Measurements from ENCODE around the gene C22orf23. TPM values are rescaled to one million over a fixed set of nuclear protein-coding genes. Genes with fewer than 3 reads are reported as not detected.

C22orf23 gene
- total RNA-seq, 1 donor from 2014 or later = not detected

GRCh38 chr22:37990301-37990700 lies 36.9 kb upstream of the C22orf23 start:
- no peak for DNase-seq (ENCODE audit: low read depth)
- no peak for TF ChIP-seq CTCF (IDR thresholded peaks at IDR 0.05; ENCODE audit: insufficient read depth, low read length, poor library complexity, severe bottlenecking)
- H3K27me3 ChIP-seq (ENCODE audit: control insufficient read depth, insufficient read depth, low read length) = peaks cover 3% of the 10 kb centered on the region
- no peak overlapping the region for H3K4me3 ChIP-seq (ENCODE audit: low read depth, low read length)
- H3K36me3 ChIP-seq (ENCODE audit: control insufficient read depth, insufficient read depth, low read length) = no peaks in the 10 kb centered on the region

- no peak overlapping the region for H3K4me3 ChIP-seq (ENCODE audit: low read depth, low read length)
- no peaks in the 10 kb centered on the region for H3K36me3 ChIP-seq (ENCODE audit: control insufficient read depth, insufficient read depth, low read length)
- H3K27me3 ChIP-seq (ENCODE audit: control insufficient read depth, insufficient read depth, low read length) = peaks cover 10% of the 10 kb centered on the region
- no peak for DNase-seq (ENCODE audit: low read depth)
- TF ChIP-seq CTCF (IDR thresholded peaks at IDR 0.05; ENCODE audit: insufficient read depth, low read length, poor library complexity, severe bottlenecking) = no peak
Observed at GRCh38 chr22:37989146-37990045, 36.0 kb upstream of the C22orf23 start.

GRCh38 chr22:37986371-37986770 lies 33.0 kb upstream of the C22orf23 start:
- Histone ChIP-seq H3K4me3 (ENCODE audit: low read depth, low read length) (no peak overlapping the region), H3K27me3 (ENCODE audit: control insufficient read depth, insufficient read depth, low read length) (peaks cover 29% of the 10 kb centered on the region), H3K36me3 (ENCODE audit: control insufficient read depth, insufficient read depth, low read length) (no peaks in the 10 kb centered on the region)
- no peak for TF ChIP-seq CTCF (IDR thresholded peaks at IDR 0.05; ENCODE audit: insufficient read depth, low read length, poor library complexity, severe bottlenecking)
- no peak for DNase-seq (ENCODE audit: low read depth)

GRCh38 chr22:37985751-37986281 lies 32.4 kb upstream of the C22orf23 start:
- Histone ChIP-seq H3K4me3 (ENCODE audit: low read depth, low read length) (no peak overlapping the region), H3K36me3 (ENCODE audit: control insufficient read depth, insufficient read depth, low read length) (no peaks in the 10 kb centered on the region), H3K27me3 (ENCODE audit: control insufficient read depth, insufficient read depth, low read length) (peaks cover 29% of the 10 kb centered on the region)
- no peak for DNase-seq (ENCODE audit: low read depth)
- TF ChIP-seq CTCF (IDR thresholded peaks at IDR 0.05; ENCODE audit: insufficient read depth, low read length, poor library complexity, severe bottlenecking) = no peak

- H3K27me3 ChIP-seq (ENCODE audit: control insufficient read depth, insufficient read depth, low read length) = peaks cover 29% of the 10 kb centered on the region
- TF ChIP-seq CTCF (IDR thresholded peaks at IDR 0.05; ENCODE audit: insufficient read depth, low read length, poor library complexity, severe bottlenecking) = no peak
- no peak overlapping the region for H3K4me3 ChIP-seq (ENCODE audit: low read depth, low read length)
- no peaks in the 10 kb centered on the region for H3K36me3 ChIP-seq (ENCODE audit: control insufficient read depth, insufficient read depth, low read length)
- no peak for DNase-seq (ENCODE audit: low read depth)
Observed at GRCh38 chr22:37985050-37985585, 31.7 kb upstream of the C22orf23 start.

Measured in kidney epithelial cell (primary cell).